ENCODE data around the gene PCGF3.
"Not testable (repeated sequence)": the region's sequence is repeated elsewhere in the genome, so short reads cannot be mapped to it uniquely, and the experiment has no call there.

Gene PCGF3

DNA sequence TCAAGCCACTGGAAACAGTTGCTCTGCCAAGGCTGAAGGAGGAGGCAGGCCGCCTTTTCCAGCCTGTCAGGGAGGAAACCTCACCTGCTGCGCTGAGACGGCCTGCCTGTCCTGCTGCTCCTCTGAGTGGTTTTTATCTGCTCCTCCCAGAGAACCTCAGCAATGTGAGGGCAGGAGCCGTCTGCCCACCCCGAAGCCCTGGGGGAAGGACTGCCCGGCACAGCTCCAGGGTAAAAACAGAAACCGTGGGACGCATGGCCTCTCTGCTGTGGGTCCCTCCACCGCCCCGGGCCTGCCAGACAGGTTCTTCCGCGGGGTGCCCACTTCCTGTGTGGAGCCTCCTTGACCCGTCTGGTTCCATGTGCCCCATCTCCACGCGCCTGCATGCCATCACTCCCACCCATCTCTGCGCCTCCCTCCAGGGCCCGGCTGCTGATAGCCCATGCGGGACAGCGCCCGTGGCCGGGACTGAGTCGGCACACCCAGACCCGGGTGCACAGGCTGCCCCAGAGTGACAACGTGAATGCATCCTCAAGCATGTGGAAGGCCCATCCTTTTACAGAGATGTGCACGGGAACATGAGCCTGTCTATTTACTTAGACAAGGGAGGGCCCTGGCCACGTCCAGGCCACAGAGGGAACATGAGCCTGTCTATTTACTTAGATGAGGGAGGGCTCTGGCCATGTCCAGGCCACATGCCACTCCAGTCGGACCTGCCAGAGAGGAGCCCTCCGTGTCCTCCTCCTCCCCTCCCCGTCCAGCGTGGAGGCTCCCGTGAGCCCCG lies 12.7 kb upstream of the PCGF3 start:
- no peak overlapping the region for H3K27ac ChIP-seq

DNA sequence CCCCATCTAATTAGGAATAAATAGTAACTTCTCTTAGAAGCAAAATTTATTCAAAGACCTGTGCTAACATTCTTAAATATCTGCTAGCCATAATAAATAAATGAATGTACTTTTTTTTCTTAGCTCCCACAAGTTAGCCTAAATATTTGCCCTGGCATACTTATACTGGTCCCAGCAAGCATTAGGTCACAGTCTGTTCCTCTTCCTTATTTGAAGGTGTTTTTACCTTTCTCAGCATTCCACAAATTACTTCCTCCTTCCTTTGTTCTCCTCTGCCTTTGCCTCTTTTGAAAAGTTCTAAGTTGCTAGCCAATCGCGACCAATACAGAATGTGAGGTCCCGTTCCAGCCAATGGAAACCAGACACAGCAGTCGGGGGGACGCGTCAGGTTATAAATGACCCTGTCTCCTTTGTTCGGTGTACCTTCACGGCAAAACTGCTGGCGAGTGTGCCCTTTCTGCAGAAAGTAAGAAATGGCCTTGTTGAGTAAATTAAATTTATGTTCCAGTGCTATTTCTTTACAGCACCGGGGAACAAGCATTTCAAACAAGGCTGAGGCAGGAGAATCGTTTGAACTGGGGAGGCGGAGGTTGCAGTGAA lies 11.2 kb upstream of the PCGF3 start:
- H3K27ac ChIP-seq = not testable (repeated sequence)

More for the DNA sequence above, 12.7 kb upstream of the PCGF3 start:
- TF ChIP-seq, protein P1, sequence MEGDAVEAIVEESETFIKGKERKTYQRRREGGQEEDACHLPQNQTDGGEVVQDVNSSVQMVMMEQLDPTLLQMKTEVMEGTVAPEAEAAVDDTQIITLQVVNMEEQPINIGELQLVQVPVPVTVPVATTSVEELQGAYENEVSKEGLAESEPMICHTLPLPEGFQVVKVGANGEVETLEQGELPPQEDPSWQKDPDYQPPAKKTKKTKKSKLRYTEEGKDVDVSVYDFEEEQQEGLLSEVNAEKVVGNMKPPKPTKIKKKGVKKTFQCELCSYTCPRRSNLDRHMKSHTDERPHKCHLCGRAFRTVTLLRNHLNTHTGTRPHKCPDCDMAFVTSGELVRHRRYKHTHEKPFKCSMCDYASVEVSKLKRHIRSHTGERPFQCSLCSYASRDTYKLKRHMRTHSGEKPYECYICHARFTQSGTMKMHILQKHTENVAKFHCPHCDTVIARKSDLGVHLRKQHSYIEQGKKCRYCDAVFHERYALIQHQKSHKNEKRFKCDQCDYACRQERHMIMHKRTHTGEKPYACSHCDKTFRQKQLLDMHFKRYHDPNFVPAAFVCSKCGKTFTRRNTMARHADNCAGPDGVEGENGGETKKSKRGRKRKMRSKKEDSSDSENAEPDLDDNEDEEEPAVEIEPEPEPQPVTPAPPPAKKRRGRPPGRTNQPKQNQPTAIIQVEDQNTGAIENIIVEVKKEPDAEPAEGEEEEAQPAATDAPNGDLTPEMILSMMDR (IDR thresholded peaks at IDR 0.05) = no peak
- TF ChIP-seq ZFX (IDR thresholded peaks at IDR 0.05; ENCODE audit: borderline replicate concordance) = no peak

DNA sequence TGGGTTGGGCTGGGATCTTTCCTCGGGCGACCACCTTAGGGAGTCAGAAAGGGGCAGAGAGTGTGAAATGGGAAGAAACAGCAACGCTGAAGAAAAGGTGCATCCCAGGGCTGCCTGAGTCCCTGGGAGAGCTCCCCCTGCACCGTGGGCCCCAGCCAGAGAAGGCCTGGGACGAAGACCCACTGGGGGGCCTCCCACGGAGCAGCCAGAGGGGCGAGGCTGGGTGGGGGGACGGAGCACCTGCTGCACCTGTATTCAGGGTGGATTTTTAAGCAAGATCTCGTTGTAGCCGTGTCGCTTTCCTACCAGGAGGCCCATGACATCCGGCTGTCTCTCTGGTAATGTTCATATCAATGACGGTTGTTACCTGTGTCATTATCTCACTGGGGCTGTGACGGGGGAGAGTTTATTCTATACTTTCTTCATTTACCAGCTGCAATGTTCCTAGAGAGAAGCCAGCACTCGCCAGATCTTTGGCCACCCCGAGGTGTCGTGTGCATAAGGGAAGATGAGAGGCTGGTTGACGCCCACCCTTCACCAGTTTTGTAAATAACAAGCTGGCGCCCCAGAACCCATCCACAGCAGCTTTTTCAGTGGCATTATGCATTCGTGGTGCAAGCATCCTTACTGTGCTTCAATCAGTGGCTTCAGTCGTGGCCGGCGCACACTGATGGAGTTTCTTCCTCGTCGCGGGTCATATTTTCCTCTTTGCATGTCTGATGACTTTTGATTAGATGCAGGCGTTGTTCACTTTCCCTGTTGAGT lies 5.6 kb upstream of the PCGF3 start:
- no peak for TF ChIP-seq ZFX (IDR thresholded peaks at IDR 0.05; ENCODE audit: borderline replicate concordance)
- TF ChIP-seq, protein P1 (IDR thresholded peaks at IDR 0.05) = no peak
- H3K27ac ChIP-seq = no peak overlapping the region

DNA sequence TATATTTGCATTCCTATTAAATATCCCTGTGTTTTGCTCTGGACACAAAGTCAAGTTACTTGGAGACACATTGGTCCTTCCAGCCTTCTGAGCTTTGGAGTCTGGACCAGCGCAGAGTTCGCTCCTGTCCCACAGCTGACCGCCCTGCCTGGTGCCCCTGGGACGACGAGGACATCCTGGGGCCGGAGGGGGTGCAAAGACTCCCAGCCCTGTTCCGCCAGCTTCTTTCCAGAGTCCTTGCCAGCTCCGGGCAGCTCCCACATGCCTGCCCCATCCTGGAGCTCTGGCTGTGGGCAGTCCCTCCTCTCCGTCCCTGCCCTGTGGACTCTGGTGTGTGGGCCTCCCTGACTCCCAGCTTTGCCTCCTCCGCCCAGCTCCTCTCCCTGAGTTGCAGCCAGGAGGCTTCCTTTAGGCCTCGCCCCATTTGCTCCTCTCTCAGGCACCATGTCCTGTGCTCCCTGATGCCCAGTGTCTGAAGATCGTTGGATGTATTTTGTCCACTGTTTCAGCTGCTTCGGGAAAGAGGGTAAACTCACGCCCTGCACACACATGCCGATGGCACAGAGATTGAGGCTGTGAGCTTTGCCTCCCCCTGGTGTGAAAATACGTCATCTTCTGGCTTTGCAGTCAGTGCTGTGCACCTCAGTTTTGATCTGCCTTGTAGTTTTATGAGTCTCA lies 4.9 kb upstream of the PCGF3 start:
- no peak overlapping the region for H3K27ac ChIP-seq
- TF ChIP-seq ZFX (IDR thresholded peaks at IDR 0.05; ENCODE audit: borderline replicate concordance) = no peak
- TF ChIP-seq, protein P1 (IDR thresholded peaks at IDR 0.05) = no peak

DNA sequence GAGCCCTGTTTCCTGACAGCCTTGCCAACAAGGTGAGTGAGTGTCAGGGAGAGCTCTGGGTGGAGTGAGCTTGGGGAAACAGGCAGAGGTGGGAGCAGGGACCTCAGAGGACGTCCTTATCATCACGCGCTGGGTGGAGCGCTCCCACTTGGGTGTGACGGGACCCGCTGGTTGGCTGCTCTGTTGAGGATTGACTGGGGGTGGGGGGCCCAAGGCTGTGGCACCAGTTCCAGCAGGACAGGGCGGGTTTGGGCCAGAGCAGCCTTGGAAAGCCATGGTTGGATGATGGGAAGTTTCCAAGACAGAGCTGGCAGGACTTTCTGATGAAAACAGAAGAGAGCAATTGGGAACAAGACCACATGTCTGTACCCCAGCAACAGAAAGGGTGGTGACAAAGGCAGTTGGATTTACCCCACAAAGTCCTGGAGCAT lies 3.0 kb upstream of the PCGF3 start:
- TF ChIP-seq, protein P1 (IDR thresholded peaks at IDR 0.05) = no peak
- no peak for TF ChIP-seq ZFX (IDR thresholded peaks at IDR 0.05; ENCODE audit: borderline replicate concordance)
- no peak overlapping the region for H3K27ac ChIP-seq

DNA sequence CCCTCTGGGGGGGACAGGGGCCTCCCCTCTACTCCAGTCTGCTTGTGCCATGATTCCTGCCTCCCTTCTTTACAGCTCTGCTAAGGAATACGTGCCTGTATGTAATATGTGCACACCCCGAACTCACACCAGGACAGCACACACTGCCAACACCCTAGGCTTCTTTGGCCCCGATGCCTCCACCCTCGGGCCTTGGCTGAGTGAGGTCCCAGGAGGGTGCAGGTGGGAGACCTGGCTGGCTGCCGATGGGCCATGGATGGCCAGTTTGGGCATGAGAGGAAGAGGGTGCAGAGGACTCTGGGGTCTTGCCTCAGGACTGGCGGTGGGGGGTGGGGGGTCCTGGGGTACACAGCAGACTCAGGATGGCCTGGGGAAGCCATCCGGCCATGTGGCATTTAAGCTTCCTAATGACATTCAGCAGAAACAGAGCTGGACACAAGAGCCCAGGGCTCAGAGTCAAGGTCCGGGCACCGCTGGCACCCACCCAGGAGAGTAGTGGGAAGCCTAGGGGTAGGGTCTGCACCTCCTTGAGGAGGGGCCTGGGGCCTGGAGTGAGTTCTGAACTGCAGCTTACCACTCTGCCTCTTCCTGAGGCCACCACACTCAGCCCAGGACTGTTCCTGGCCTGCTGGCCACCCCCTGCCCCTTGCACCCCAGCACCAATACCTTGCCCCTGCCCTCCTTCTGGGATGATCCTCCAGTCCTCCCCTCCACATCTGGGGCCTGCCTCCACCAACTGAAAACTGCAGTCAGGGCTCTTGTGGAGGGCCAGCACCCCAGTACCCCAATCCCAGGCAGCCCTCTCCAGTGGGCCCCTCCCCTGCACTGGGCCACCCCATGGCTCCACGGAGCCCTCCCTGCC lies 2.1 kb upstream of the PCGF3 start:
- H3K27ac ChIP-seq = no peak overlapping the region

More for the DNA sequence above, 2.1 kb upstream of the PCGF3 start:
- TF ChIP-seq, protein P1 (IDR thresholded peaks at IDR 0.05) = no peak
- TF ChIP-seq ZFX (IDR thresholded peaks at IDR 0.05; ENCODE audit: borderline replicate concordance) = no peak

Data from 22Rv1 (cell line).